ENCODE results near the gene ARHGAP22. TPM values are rescaled to one million over a fixed set of nuclear protein-coding genes. Genes with fewer than 3 reads are reported as not detected.

The ARHGAP22 gene
- polyA plus RNA-seq, 1 of the 3 experiments (the other 2 are of a cell fraction): 12.4 TPM

DNA sequence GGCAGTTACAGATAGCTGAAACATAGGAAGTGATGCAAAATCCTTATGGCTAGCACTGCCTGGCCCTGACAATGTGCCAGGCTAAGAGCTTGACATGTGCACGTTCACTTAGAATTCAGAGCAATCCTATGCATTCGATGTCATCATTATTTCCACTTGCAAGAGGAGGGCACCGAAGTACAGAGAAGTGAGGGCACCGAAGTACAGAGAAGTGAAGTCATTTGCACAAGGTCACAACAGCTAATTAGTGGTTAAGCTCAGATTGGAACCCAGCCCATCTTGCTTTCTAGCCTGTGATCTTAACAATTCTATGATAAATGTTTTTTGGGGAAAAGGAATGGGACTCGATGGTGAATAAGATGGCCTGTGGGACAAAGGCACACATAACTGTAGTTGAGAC is 73.4 kb downstream of the ARHGAP22 start:
- Histone ChIP-seq H3F3A (replicated peaks; ENCODE audit: insufficient read depth) (peaks cover 24% of the 10 kb centered on the region), H3K9me3 (no peaks in the 10 kb centered on the region), H3K79me2 (ENCODE audit: insufficient read depth) (peaks cover 38% of the 10 kb centered on the region), H4K20me1 (ENCODE audit: insufficient read depth) (no peaks in the 10 kb centered on the region), H3K27ac (ENCODE audit: low read depth in 2 of 2, low read length in 1 of 2) (no peak overlapping the region), H3K4me2 (no peak overlapping the region), H3K9ac (no peak overlapping the region), H3K9me2 (no peaks in the 10 kb centered on the region), H3K4me3 (ENCODE audit: low read depth in 2 of 2, low read length in 1 of 2) (no peak overlapping the region), H3K27me3 (ENCODE audit: insufficient read depth) (no peaks in the 10 kb centered on the region), H3K4me1 (ENCODE audit: control insufficient read depth in 1 of 2, insufficient read depth in 2 of 2, low read depth in 1 of 2, low read length in 1 of 2) (no peaks in the 10 kb centered on the region; a peak in 2 of 4 replicates), H3K36me3 (replicated peaks in 1 of 2; ENCODE audit: control insufficient read depth in 1 of 2, insufficient read depth in 2 of 2, low read length in 1 of 2) (peaks cover 0 to 13% of the 10 kb centered on the region in 2 experiments), H2AFZ (ENCODE audit: low read depth) (no peak overlapping the region)
- CTCF ChIA-PET: interaction anchor here (1.2 to 1.8 kb wide), 3 partner anchors 9 to 125 kb away, joined by 3 to 15 read pairs (median 3); no protein-coding TSS in a partner anchor
- POLR2A ChIA-PET: no interaction called here
- no peak for TF ChIP-seq JUND (IDR thresholded peaks at IDR 0.05)
- no peak for DNase-seq
- WGBS (ENCODE audit: low lambda C conversion rate): 59% methylated on average over 5 of the region's 5 CpGs

DNA sequence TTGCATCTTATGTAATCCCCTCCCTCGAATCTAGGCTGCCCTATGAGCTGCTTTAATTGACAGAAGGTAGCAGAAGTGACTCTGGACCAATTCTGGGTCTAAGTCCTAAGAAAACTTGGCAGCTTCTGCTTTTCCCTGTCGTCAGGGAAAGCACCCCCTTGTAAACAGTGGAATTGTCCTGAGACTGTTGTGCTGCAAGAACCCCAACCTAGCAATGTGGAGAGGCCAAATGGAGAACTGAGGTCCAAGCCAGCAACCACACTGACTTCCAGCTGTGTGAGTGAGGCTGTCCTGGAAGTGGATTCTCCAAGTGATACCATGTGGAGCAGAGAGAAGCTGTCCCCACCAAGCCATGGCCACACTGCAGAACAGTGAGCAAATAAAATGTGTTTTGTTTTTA is 75.5 kb downstream of the ARHGAP22 start:
- Histone ChIP-seq H2AFZ (ENCODE audit: low read depth) (no peak overlapping the region), H3K36me3 (replicated peaks in 1 of 2; ENCODE audit: control insufficient read depth in 1 of 2, insufficient read depth in 2 of 2, low read length in 1 of 2) (peaks cover 0 to 5% of the 10 kb centered on the region in 2 experiments), H3K9ac (no peak overlapping the region), H3K27me3 (ENCODE audit: insufficient read depth) (no peaks in the 10 kb centered on the region), H3K9me2 (no peaks in the 10 kb centered on the region), H4K20me1 (ENCODE audit: insufficient read depth) (no peaks in the 10 kb centered on the region), H3K4me3 (ENCODE audit: low read depth in 2 of 2, low read length in 1 of 2) (no peak overlapping the region), H3K79me2 (ENCODE audit: insufficient read depth) (peaks cover 51% of the 10 kb centered on the region), H3K4me2 (no peak overlapping the region), H3F3A (replicated peaks; ENCODE audit: insufficient read depth) (peaks cover 37% of the 10 kb centered on the region), H3K4me1 (ENCODE audit: control insufficient read depth in 1 of 2, insufficient read depth in 2 of 2, low read depth in 1 of 2, low read length in 1 of 2) (peaks cover 3 to 8% of the 10 kb centered on the region in 2 experiments; a peak in 2 of 4 replicates), H3K9me3 (no peaks in the 10 kb centered on the region), H3K27ac (ENCODE audit: low read depth in 2 of 2, low read length in 1 of 2) (no peak overlapping the region)
- CTCF ChIA-PET: interaction anchor here (0.6 to 2.3 kb wide), 3 partner anchors 127 to 129 kb away, joined by 4 to 14 read pairs (median 6); no protein-coding TSS in a partner anchor
- POLR2A ChIA-PET: no interaction called here
- DNase-seq: no peak
- WGBS (ENCODE audit: low lambda C conversion rate): 35% methylated on average over 2 of the region's 2 CpGs
- no peak for TF ChIP-seq GABPA (IDR thresholded peaks at IDR 0.05; ENCODE audit: low read depth)
- no peak for TF ChIP-seq CHD2 (IDR thresholded peaks at IDR 0.05; ENCODE audit: low read length, partially characterized antibody)
- TF ChIP-seq USF1 (IDR thresholded peaks at IDR 0.05; ENCODE audit: borderline replicate concordance, low read depth): no peak
- TF ChIP-seq RAD21 (IDR thresholded peaks at IDR 0.05; ENCODE audit: low read length): no peak
- no peak for TF ChIP-seq EZH2phosphoT487 (IDR thresholded peaks at IDR 0.05; ENCODE audit: borderline replicate concordance, low read depth)
- no peak for TF ChIP-seq SIN3A (IDR thresholded peaks at IDR 0.05; ENCODE audit: borderline replicate concordance, low read depth, low read length)
- TF ChIP-seq YY1 (IDR thresholded peaks at IDR 0.05; ENCODE audit: low read depth): no peak
- no peak for TF ChIP-seq REST (IDR thresholded peaks at IDR 0.05; ENCODE audit: low read depth, low read length)
- TF ChIP-seq PBX3 (IDR thresholded peaks at IDR 0.05): no peak
- no peak for TF ChIP-seq FOXJ3 (CRISPR knock-in tag; IDR thresholded peaks at IDR 0.05)
- TF ChIP-seq FOXM1 (IDR thresholded peaks at IDR 0.05; ENCODE audit: low read depth): no peak
- no peak for TF ChIP-seq RCOR1 (IDR thresholded peaks at IDR 0.05; ENCODE audit: low read length)
- no peak for TF ChIP-seq MAX (IDR thresholded peaks at IDR 0.05; ENCODE audit: low read depth)
- TF ChIP-seq, protein P1, sequence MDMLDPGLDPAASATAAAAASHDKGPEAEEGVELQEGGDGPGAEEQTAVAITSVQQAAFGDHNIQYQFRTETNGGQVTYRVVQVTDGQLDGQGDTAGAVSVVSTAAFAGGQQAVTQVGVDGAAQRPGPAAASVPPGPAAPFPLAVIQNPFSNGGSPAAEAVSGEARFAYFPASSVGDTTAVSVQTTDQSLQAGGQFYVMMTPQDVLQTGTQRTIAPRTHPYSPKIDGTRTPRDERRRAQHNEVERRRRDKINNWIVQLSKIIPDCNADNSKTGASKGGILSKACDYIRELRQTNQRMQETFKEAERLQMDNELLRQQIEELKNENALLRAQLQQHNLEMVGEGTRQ (IDR thresholded peaks at IDR 0.05; ENCODE audit: borderline replicate concordance, low read depth, low read length): no peak
- no peak for TF ChIP-seq RXRA (IDR thresholded peaks at IDR 0.05; ENCODE audit: borderline replicate concordance, low read depth)
